Neural progenitor cell (in vitro differentiated cells): ENCODE results near the gene DOCK4. TPM values are rescaled to one million over a fixed set of nuclear protein-coding genes. Genes with fewer than 3 reads are reported as not detected.

ENCODE experiments used
- DNase-seq: peaks from one replicate; pipeline ENCODE4 v3.0.0-alpha.2; 2016; ENCODE audit warnings: low spot score
- H2AFZ ChIP-seq: fragments of 200-600 bp; sonication (generic); replicated peaks from 2 replicates; pipeline ENCODE4 v1.6.1; 2016; ENCODE audit warnings: antibody characterized with exemption
- H3F3A ChIP-seq: fragments of 200-600 bp; sonication (generic); 2 replicates; pipeline ENCODE4 v1.6.1; 2016; ENCODE audit warnings: antibody characterized with exemption, low read depth
- H3K27ac ChIP-seq: fragments of 200-600 bp; sonication (generic); 2 replicates; pipeline ENCODE4 v1.5.1; 2016; ENCODE audit warnings: mild to moderate bottlenecking
- H3K27me3 ChIP-seq: fragments of 200-600 bp; sonication (generic); 2 replicates; pipeline ENCODE4 v1.6.1; 2016; ENCODE audit warnings: mild to moderate bottlenecking, moderate library complexity
- H3K36me3 ChIP-seq: fragments of 200-600 bp; sonication (generic); 2 replicates; pipeline ENCODE4 v1.5.1; 2016
- H3K4me1 ChIP-seq: fragments of 200-600 bp; sonication (generic); 2 replicates; pipeline ENCODE4 v1.6.1; 2016; ENCODE audit warnings: mixed run types
- H3K4me2 ChIP-seq: fragments of 200-600 bp; sonication (generic); 2 replicates; pipeline ENCODE4 v1.6.1; 2016
- H3K4me3 ChIP-seq: fragments of 200-600 bp; sonication (generic); 2 replicates; pipeline ENCODE4 v1.5.1; 2016
- H3K79me2 ChIP-seq: fragments of 200-600 bp; sonication (generic); 2 replicates; pipeline ENCODE4 v1.6.1; 2016; ENCODE audit warnings: low read depth
- H3K9ac ChIP-seq: fragments of 200-600 bp; sonication (generic); 2 replicates; pipeline ENCODE4 v1.6.1; 2016
- H3K9me3 ChIP-seq: fragments of 200-600 bp; sonication (generic); 2 replicates; pipeline ENCODE4 v1.5.1; 2016; ENCODE audit warnings: low read depth
- H4K20me1 ChIP-seq: fragments of 200-600 bp; sonication (generic); 2 replicates; pipeline ENCODE4 v1.6.1; 2016; ENCODE audit warnings: low read depth
- H3K27ac Mint-ChIP-seq: 3 replicates; pipeline ENCODE4 v1.8.0; 2021; ENCODE audit warnings: mixed read lengths
- H3K27me3 Mint-ChIP-seq: 2 replicates; pipeline ENCODE4 v1.8.0; 2022; ENCODE audit warnings: low read depth, mild to moderate bottlenecking, inconsistent platforms, moderate library complexity, mixed read lengths; ENCODE audit not compliant: insufficient read depth
- H3K36me3 Mint-ChIP-seq: 3 replicates; pipeline ENCODE4 v1.8.0; 2021; ENCODE audit warnings: mixed read lengths
- H3K4me1 Mint-ChIP-seq: 3 replicates; pipeline ENCODE4 v1.8.0; 2021; ENCODE audit warnings: mixed read lengths
- H3K4me3 Mint-ChIP-seq: 3 replicates; pipeline ENCODE4 v1.8.0; 2021; ENCODE audit warnings: mild to moderate bottlenecking, moderate library complexity, mixed read lengths
- H3K9me3 Mint-ChIP-seq: 3 replicates; pipeline ENCODE4 v1.8.0; 2020; ENCODE audit warnings: mixed read lengths
- CTCF ChIP-seq: fragments of 200-600 bp; sonication (generic); IDR thresholded peaks from 2 replicates; pipeline ENCODE4 v1.5.1; 2017; ENCODE audit warnings: antibody characterized with exemption, mild to moderate bottlenecking
- EZH2 ChIP-seq: fragments of 200-600 bp; sonication (generic); IDR thresholded peaks from 2 replicates; pipeline ENCODE4 v1.6.1; 2017; ENCODE audit warnings: antibody characterized with exemption, mild to moderate bottlenecking, moderate library complexity
- EZH2phosphoT487 ChIP-seq: fragments of 200-600 bp; sonication (generic); IDR thresholded peaks from 2 replicates; pipeline ENCODE4 v1.6.1; 2017; ENCODE audit warnings: antibody characterized with exemption
- total RNA-seq: library from RNA; depleted of rRNA; stranded (reverse); fragments of >200 nt; gene quantifications from 2 replicates; pipeline ENCODE4 v1.2.3, GENCODE V29; 2015; ENCODE audit warnings: low replicate concordance

The DOCK4 gene
- total RNA-seq, 1 donor from 2014 or later = 11.4 TPM

- Histone ChIP-seq H4K20me1 (peaks cover 5% of the 10 kb centered on the region), H3K9me3 (no peaks in the 10 kb centered on the region), H3K27ac (no peak overlapping the region), H3K79me2 (no peaks in the 10 kb centered on the region), H3K36me3 (no peaks in the 10 kb centered on the region), H3K9ac (no peak overlapping the region), H3K4me1 (peaks cover 7% of the 10 kb centered on the region), H3K27me3 (no peaks in the 10 kb centered on the region), H2AFZ (no peak overlapping the region), H3K4me2 (no peak overlapping the region), H3F3A (no peaks in the 10 kb centered on the region), H3K4me3 (no peak overlapping the region)
- no peak overlapping the region for H3K4me3 Mint-ChIP-seq
- peaks cover 1% of the 10 kb centered on the region for H3K36me3 Mint-ChIP-seq
- H3K27ac Mint-ChIP-seq = no peak overlapping the region
- no peak for DNase-seq
- no peaks in the 10 kb centered on the region for H3K9me3 Mint-ChIP-seq
- no peaks in the 10 kb centered on the region for H3K27me3 Mint-ChIP-seq
- peaks cover 27% of the 10 kb centered on the region for H3K4me1 Mint-ChIP-seq
- TF ChIP-seq EZH2 = no peak
- TF ChIP-seq CTCF = no peak
- TF ChIP-seq EZH2phosphoT487 = no peak
Observed at GRCh38 chr7:112176241-112176640, 30.0 kb downstream of the DOCK4 start.

GRCh38 chr7:112174192-112174591 is 32.0 kb downstream of the DOCK4 start:
- no peak overlapping the region for H3K27ac Mint-ChIP-seq

DNA sequence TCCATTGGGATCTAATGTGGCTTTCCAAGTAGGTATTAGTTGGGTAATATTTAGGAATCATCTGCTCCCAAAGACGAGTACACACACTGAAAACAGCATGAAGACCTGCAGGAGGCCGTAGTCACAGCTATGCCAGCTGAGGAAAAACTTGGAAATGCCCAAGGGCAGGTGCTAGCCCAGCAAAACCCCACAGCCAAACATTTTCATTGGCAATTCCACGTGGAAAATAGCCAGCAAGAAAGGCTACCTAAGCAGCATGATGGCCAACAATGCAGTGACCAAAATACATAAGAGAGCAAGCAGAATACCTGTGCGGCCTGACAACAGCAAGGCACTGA is 32.7 kb downstream of the DOCK4 start:
- no peaks in the 10 kb centered on the region for H3K36me3 ChIP-seq
- peaks cover 5% of the 10 kb centered on the region for H3K36me3 Mint-ChIP-seq
- H3K4me3 ChIP-seq = no peak overlapping the region
- no peak for DNase-seq
- H3K4me1 Mint-ChIP-seq = peaks cover 15% of the 10 kb centered on the region
- H3K79me2 ChIP-seq = no peaks in the 10 kb centered on the region
- TF ChIP-seq CTCF (no peak), EZH2phosphoT487 (no peak), EZH2 (no peak)
- no peak overlapping the region for H3K27ac Mint-ChIP-seq
- peaks cover 5% of the 10 kb centered on the region for H4K20me1 ChIP-seq
- peaks cover 7% of the 10 kb centered on the region for H3K4me1 ChIP-seq
- H3K9ac ChIP-seq = no peak overlapping the region
- no peaks in the 10 kb centered on the region for H3K9me3 Mint-ChIP-seq
- H3K9me3 ChIP-seq = no peaks in the 10 kb centered on the region
- no peak overlapping the region for H3K4me3 Mint-ChIP-seq
- no peaks in the 10 kb centered on the region for H3K27me3 ChIP-seq
- H3K27ac ChIP-seq = no peak overlapping the region
- H3K27me3 Mint-ChIP-seq = peaks cover 2% of the 10 kb centered on the region
- H3K4me2 ChIP-seq = no peak overlapping the region
- no peaks in the 10 kb centered on the region for H3F3A ChIP-seq
- no peak overlapping the region for H2AFZ ChIP-seq

More at GRCh38 chr7:112174192-112174591, 32.0 kb downstream of the DOCK4 start:
- H3K79me2 ChIP-seq = no peaks in the 10 kb centered on the region
- peaks cover 5% of the 10 kb centered on the region for H3K36me3 Mint-ChIP-seq
- no peaks in the 10 kb centered on the region for H3F3A ChIP-seq
- H3K4me1 Mint-ChIP-seq = peaks cover 17% of the 10 kb centered on the region
- no peak overlapping the region for H3K27ac ChIP-seq
- no peak overlapping the region for H3K4me3 ChIP-seq
- H3K9me3 Mint-ChIP-seq = no peaks in the 10 kb centered on the region
- peaks cover 7% of the 10 kb centered on the region for H3K4me1 ChIP-seq
- TF ChIP-seq CTCF (no peak), EZH2phosphoT487 (no peak), EZH2 (no peak)
- H3K27me3 Mint-ChIP-seq = no peaks in the 10 kb centered on the region
- H3K36me3 ChIP-seq = no peaks in the 10 kb centered on the region
- H4K20me1 ChIP-seq = peaks cover 5% of the 10 kb centered on the region
- no peak overlapping the region for H2AFZ ChIP-seq
- H3K4me2 ChIP-seq = no peak overlapping the region
- no peaks in the 10 kb centered on the region for H3K9me3 ChIP-seq
- H3K27me3 ChIP-seq = no peaks in the 10 kb centered on the region
- DNase-seq = no peak
- no peak overlapping the region for H3K9ac ChIP-seq
- no peak overlapping the region for H3K4me3 Mint-ChIP-seq
